ENCODE measurements around the gene ZBTB47. TPM values are rescaled to one million over a fixed set of nuclear protein-coding genes. Genes with fewer than 3 reads are reported as not detected.

Gene ZBTB47
- total RNA-seq, 3 donors from 2014 or later = 18.0 to 61.8 (median 45.2) TPM

DNA sequence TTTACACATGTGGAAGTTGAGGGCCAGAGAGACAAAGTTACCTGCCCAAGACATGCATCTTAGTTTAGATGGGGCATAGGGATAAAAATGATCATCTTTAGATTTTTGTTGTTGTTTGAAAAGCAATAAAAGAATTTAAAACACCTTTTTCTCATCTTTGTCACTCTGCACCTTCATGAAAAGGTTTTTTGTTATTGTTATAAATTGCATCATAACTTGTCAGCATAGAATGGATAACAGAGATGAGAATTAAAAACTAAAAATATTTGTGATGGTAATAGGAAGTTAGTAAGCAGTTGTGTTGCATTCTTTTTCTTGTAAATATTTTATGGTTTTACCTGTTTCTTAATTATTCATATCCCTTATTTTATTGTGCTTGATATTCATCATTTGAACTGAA, 13.4 kb upstream of the ZBTB47 start:
- no peaks in the 10 kb centered on the region for H3K36me3 ChIP-seq
- no peaks in the 10 kb centered on the region for H3K9me3 ChIP-seq
- no peak overlapping the region for H3K27ac ChIP-seq
- TF ChIP-seq, protein P1, sequence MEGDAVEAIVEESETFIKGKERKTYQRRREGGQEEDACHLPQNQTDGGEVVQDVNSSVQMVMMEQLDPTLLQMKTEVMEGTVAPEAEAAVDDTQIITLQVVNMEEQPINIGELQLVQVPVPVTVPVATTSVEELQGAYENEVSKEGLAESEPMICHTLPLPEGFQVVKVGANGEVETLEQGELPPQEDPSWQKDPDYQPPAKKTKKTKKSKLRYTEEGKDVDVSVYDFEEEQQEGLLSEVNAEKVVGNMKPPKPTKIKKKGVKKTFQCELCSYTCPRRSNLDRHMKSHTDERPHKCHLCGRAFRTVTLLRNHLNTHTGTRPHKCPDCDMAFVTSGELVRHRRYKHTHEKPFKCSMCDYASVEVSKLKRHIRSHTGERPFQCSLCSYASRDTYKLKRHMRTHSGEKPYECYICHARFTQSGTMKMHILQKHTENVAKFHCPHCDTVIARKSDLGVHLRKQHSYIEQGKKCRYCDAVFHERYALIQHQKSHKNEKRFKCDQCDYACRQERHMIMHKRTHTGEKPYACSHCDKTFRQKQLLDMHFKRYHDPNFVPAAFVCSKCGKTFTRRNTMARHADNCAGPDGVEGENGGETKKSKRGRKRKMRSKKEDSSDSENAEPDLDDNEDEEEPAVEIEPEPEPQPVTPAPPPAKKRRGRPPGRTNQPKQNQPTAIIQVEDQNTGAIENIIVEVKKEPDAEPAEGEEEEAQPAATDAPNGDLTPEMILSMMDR (IDR thresholded peaks at IDR 0.05) = no peak
- no peak for TF ChIP-seq POLR2AphosphoS5 (IDR thresholded peaks at IDR 0.05)
- TF ChIP-seq POLR2A (IDR thresholded peaks at IDR 0.05) = no peak
- no peaks in the 10 kb centered on the region for H3K27me3 ChIP-seq
- H3K4me1 ChIP-seq = no peaks in the 10 kb centered on the region
- DNase-seq (ENCODE audit: low spot score in 2 of 2) = no peak
- H3K4me3 ChIP-seq = no peak overlapping the region
- intact Hi-C loops (cut with DNase I; ENCODE audit: low total_unique reads) = no loop called here

DNA sequence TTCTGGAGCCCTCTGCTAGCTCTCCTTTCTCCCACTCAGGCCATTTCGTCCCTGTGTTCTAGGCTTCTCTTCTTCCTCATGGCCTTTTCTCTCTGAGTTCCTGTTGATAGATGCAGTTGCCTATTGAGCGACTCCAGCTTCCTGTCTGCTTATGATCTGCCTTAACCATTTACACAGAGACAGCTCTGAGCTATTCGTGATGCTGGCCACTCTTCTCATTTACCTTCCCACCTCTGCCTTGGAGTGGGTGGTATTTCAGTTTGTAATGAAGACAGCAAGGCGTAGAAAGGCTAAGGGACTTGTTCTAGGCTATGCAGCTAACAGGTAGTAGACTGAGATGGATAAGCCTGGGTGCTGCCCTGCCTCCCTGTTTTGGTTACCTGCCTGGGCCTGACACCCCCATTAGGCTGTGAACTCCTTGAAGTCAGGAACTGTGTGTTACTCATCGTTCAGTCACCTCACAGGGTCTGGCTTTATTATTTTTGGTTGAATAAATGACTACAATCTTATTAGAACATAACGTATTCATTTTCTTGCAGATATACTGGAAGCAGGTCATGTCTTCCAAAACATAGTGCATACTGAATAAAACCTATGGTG, 12.6 kb upstream of the ZBTB47 start:
- intact Hi-C loops (cut with DNase I; ENCODE audit: low total_unique reads) = no loop called here
- no peak overlapping the region for H3K4me3 ChIP-seq
- no peaks in the 10 kb centered on the region for H3K27me3 ChIP-seq
- no peaks in the 10 kb centered on the region for H3K4me1 ChIP-seq
- H3K9me3 ChIP-seq = no peaks in the 10 kb centered on the region
- no peak for DNase-seq (ENCODE audit: low spot score in 2 of 2)
- peaks cover 4% of the 10 kb centered on the region for H3K36me3 ChIP-seq
- TF ChIP-seq, protein P1 (IDR thresholded peaks at IDR 0.05) = no peak
- TF ChIP-seq POLR2A (IDR thresholded peaks at IDR 0.05) (no peak), POLR2AphosphoS5 (IDR thresholded peaks at IDR 0.05) (no peak)
- H3K27ac ChIP-seq = no peak overlapping the region

DNA sequence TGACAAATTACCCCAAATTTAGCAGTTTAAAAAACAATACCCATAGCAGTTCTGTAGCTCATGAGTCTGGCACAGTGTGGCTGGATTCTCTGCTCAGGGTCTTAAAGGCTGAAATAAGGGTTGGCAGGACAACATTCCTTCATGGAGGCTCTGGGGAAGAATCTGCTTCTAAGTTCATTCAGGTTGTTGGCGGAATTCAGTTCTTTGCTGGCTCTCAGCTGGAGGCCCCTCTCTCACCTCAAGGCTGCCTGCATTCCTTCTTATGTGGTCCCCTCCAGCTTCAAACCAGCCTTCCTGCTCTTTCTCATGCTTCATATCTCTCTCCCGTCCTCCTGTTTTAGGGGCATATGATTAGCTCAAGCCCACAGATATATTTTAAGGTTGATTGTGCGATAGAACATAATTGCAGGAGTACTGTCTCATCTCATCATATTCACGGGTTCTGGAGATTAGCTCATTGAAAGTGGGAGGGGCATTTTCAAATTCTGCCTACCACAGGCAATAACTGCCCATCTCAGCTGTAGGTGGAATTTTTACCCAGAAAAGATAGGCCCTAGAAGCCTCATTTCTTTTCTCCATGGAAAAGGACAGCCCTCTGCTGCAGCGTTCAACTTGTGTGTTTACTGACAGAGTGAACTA, 5.6 kb upstream of the ZBTB47 start:
- no peaks in the 10 kb centered on the region for H3K27me3 ChIP-seq
- no peak overlapping the region for H3K4me3 ChIP-seq
- TF ChIP-seq, protein P1 (IDR thresholded peaks at IDR 0.05) = no peak
- TF ChIP-seq POLR2AphosphoS5 (IDR thresholded peaks at IDR 0.05) (no peak), POLR2A (IDR thresholded peaks at IDR 0.05) (no peak)
- H3K36me3 ChIP-seq = peaks cover 4% of the 10 kb centered on the region
- no peak overlapping the region for H3K27ac ChIP-seq
- peaks cover 7 to 13% of the 10 kb centered on the region in 2 donors for H3K4me1 ChIP-seq
- no peaks in the 10 kb centered on the region for H3K9me3 ChIP-seq
- DNase-seq (ENCODE audit: low spot score in 2 of 2) = no peak
- intact Hi-C loops (cut with DNase I; ENCODE audit: low total_unique reads) = no loop called here

DNA sequence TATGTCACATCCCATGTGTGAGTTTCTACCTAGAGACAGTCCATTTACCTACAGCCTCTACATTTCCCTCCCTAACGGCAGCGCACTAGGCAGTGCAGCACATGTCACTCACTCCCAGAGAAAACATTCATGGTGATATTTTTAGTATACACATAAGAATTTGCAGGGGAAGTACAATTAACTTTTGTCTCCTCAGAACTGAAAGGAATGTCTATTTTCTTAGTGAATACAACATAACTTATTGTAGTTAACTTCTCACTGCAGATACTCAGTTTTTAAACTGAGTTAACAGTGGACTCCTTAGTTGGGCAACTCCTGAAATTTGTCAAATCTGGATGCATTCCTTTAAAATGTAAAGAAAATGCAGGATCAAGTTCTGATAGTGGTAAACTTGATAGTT, 4.5 kb upstream of the ZBTB47 start:
- Histone ChIP-seq H3K27ac (no peak overlapping the region), H3K4me3 (no peak overlapping the region), H3K4me1 (peaks cover 7 to 18% of the 10 kb centered on the region in 2 donors), H3K9me3 (no peaks in the 10 kb centered on the region), H3K27me3 (no peaks in the 10 kb centered on the region), H3K36me3 (peaks cover 4% of the 10 kb centered on the region)
- no peak for DNase-seq (ENCODE audit: low spot score in 2 of 2)
- TF ChIP-seq POLR2AphosphoS5 (IDR thresholded peaks at IDR 0.05) (no peak), POLR2A (IDR thresholded peaks at IDR 0.05) (no peak)
- TF ChIP-seq, protein P1 (IDR thresholded peaks at IDR 0.05) = no peak
- intact Hi-C loops (cut with DNase I; ENCODE audit: low total_unique reads) = no loop called here

DNA sequence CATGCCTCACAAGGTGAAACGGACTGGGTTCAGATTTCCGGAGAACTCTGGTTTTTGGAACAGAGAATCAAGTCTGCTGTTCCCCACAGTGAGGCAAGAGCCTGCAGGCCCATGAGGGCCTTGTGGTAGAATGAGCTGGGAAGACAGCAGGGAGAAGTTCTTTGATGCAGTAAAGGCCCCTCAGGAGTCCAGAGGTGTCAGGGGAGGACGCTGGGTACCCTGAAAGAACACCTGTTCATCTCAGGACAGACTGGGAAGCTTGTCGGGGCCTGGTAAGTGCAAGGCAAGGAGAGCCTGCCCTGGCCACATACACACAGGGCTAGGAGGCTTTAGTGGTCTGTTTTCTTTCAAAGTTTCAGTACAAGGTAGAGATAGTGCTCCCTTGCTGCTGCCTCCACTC, 3.7 kb upstream of the ZBTB47 start:
- H3K4me1 ChIP-seq = peaks cover 7 to 18% of the 10 kb centered on the region in 2 donors
- intact Hi-C loops (cut with DNase I; ENCODE audit: low total_unique reads) = no loop called here
- no peaks in the 10 kb centered on the region for H3K9me3 ChIP-seq
- TF ChIP-seq, protein P1 (IDR thresholded peaks at IDR 0.05) = no peak
- TF ChIP-seq POLR2AphosphoS5 (IDR thresholded peaks at IDR 0.05) (no peak), POLR2A (IDR thresholded peaks at IDR 0.05) (no peak)
- peak overlapping the region in 1 of 2 donors; percentile 38 for H3K27ac ChIP-seq
- DNase-seq (ENCODE audit: low spot score in 2 of 2) = no peak
- H3K36me3 ChIP-seq = peaks cover 4% of the 10 kb centered on the region
- H3K4me3 ChIP-seq = no peak overlapping the region
- H3K27me3 ChIP-seq = no peaks in the 10 kb centered on the region
